GM10248 (cell line): ENCODE results near the gene BICDL1.

ENCODE experiments used
- CTCF ChIA-PET: fragments of 300-600 bp; sonication (Branson Sonifier 250); formaldehyde crosslinking; extraction: SDS; loops from one replicate; lab custom pipeline; 2021; ENCODE audit warnings: antibody characterized with exemption; lab: Yijun Ruan, JAX
- POLR2A ChIA-PET: fragments of 350-650 bp; sonication (Branson Sonifier 250); formaldehyde crosslinking; extraction: SDS; loops from one replicate; lab custom pipeline; 2020; ENCODE audit warnings: antibody characterized with exemption; lab: Yijun Ruan, JAX
- DNase-seq: peaks from one replicate; pipeline ENCODE4 v3.0.0; 2012; ENCODE audit errors: extremely low spot score
- TF ChIP-seq, protein P1 (sequence below): IDR thresholded peaks from 2 replicates; pipeline ENCODE4 v1.5.1; 2012; ENCODE audit warnings: mild to moderate bottlenecking, low read depth; ENCODE audit errors: extremely low read depth, missing control alignments, control extremely low read depth

Gene BICDL1

GRCh38 chr12:120138366-120138765 lies 149.3 kb downstream of the BICDL1 start:
- ChIA-PET CTCF (interaction anchor here (1.6 kb wide), 1 partner anchor 63 kb away, joined by 7 read pairs; the partner anchor contains the start of gene RPLP0), POLR2A (interaction anchor here (0.6 to 1.4 kb wide), 2 partner anchors 63 to 153 kb away, joined by 4 read pairs; partner anchors contain the start of gene RPLP0)
- TF ChIP-seq, protein P1, sequence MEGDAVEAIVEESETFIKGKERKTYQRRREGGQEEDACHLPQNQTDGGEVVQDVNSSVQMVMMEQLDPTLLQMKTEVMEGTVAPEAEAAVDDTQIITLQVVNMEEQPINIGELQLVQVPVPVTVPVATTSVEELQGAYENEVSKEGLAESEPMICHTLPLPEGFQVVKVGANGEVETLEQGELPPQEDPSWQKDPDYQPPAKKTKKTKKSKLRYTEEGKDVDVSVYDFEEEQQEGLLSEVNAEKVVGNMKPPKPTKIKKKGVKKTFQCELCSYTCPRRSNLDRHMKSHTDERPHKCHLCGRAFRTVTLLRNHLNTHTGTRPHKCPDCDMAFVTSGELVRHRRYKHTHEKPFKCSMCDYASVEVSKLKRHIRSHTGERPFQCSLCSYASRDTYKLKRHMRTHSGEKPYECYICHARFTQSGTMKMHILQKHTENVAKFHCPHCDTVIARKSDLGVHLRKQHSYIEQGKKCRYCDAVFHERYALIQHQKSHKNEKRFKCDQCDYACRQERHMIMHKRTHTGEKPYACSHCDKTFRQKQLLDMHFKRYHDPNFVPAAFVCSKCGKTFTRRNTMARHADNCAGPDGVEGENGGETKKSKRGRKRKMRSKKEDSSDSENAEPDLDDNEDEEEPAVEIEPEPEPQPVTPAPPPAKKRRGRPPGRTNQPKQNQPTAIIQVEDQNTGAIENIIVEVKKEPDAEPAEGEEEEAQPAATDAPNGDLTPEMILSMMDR: no peak
- DNase-seq: no peak

DNA sequence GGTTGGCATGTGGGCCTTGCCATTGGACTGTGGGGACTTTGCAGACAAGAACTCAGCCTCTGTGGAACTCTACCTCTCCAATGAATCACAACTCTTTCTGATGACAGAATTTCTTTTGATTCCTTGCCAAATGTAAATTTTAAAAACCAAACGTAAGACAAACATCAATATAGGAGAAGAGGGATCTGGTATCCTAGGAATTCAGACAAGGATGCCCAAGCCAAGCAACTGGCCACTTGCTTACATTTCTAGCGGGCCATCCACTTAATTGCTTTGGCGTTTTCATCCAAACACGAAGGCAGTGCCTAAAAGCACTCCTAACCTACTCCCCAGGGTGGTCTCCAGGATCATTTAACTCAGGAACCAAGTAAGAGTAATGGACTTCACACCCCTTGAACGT lies 150.9 kb downstream of the BICDL1 start:
- DNase-seq: no peak
- TF ChIP-seq, protein P1: no peak
- POLR2A ChIA-PET: no interaction called here
- CTCF ChIA-PET: no interaction called here

DNA sequence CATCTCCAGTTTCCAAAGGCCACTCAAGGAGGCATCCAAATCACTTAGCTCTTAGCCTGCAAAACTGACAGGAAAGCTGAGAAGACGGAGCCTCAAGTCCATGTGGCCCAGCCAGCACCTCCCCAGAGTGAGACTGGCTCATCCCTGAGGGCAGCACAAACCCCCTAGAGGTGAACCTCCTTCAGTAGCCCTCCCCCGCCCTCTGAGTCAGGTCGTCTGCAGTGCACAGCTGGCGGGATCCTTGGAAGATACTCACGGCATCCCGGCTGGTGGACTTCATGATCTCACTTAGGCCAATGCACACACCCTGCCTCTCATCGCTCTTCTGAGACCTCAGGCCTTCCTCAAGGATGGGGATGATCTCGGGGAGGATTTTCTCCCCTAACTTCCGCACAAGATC lies 151.6 kb downstream of the BICDL1 start:
- DNase-seq: no peak
- TF ChIP-seq, protein P1: no peak
- CTCF ChIA-PET: no interaction called here
- POLR2A ChIA-PET: no interaction called here

- ChIA-PET CTCF (no interaction called here), POLR2A (no interaction called here)
- no peak for DNase-seq
Measured at GRCh38 chr12:120141336-120141735, 152.3 kb downstream of the BICDL1 start.

DNA sequence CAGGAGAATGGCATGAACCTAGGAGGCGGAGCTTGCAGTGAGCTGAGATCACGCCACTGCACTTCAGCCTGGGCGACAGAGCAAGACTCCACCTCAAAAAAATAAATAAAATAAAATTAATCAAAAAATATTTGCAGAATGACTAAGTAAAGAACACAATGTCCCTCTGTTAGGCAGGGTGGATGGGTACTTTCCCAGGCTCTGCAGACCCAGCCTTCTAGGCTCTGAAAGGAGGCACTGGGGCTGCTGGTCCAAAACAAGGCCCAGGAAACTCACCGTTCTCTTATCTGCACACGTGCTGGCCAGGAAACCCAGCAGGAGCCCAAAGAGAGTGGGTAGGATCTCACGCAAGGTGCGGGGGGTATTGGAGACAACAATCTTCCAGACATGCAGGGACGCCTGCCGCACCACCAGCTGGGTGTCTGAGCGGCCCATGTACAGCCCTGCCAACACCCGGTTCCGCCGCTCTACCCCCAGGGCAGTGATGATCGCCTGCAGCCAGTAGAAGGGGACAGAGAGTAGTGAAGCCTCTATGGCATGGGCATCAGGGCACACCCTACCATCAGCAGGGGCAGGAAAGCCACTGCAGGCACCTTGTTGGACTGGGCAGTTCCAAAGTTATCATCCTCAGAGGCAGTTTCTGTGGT lies 153.3 kb downstream of the BICDL1 start:
- ChIA-PET CTCF (interaction anchor here (1.5 kb wide), 1 partner anchor 29 kb away, joined by 3 read pairs; no protein-coding TSS in a partner anchor), POLR2A (no interaction called here)
- TF ChIP-seq, protein P1: no peak
- no peak for DNase-seq

More at GRCh38 chr12:120141336-120141735, 152.3 kb downstream of the BICDL1 start:
- TF ChIP-seq, protein P1: no peak
